ENCODE measurements around the gene MUC5B. TPM values are rescaled to one million over a fixed set of nuclear protein-coding genes. Genes with fewer than 3 reads are reported as not detected.

MUC5B gene
- total RNA-seq, 1 donor from 2014 or later = not detected

- H3K9me3 Mint-ChIP-seq = no peaks in the 10 kb centered on the region
- H3K4me1 Mint-ChIP-seq = no peaks in the 10 kb centered on the region
- no peak for DNase-seq (ENCODE audit: low spot score in 2 of 2, unreplicated experiment in 2 of 2)
- no peak for TF ChIP-seq CTCF (IDR thresholded peaks at IDR 0.05; ENCODE audit: unreplicated experiment)
- peaks cover 19% of the 10 kb centered on the region for H3K36me3 Mint-ChIP-seq
- H3K27me3 Mint-ChIP-seq (ENCODE audit: low read depth) = no peaks in the 10 kb centered on the region
- H3K27ac Mint-ChIP-seq = no peak overlapping the region
- no peak overlapping the region for H3K4me3 Mint-ChIP-seq
Observed at GRCh38 chr11:1276041-1276790, 53.4 kb downstream of the MUC5B start.

- no peaks in the 10 kb centered on the region for H3K9me3 Mint-ChIP-seq
- H3K27me3 Mint-ChIP-seq (ENCODE audit: low read depth) = no peaks in the 10 kb centered on the region
- peaks cover 19% of the 10 kb centered on the region for H3K36me3 Mint-ChIP-seq
- no peak for DNase-seq (ENCODE audit: low spot score in 2 of 2, unreplicated experiment in 2 of 2)
- H3K27ac Mint-ChIP-seq = no peak overlapping the region
- no peak for TF ChIP-seq CTCF (IDR thresholded peaks at IDR 0.05; ENCODE audit: unreplicated experiment)
- H3K4me3 Mint-ChIP-seq = no peak overlapping the region
- H3K4me1 Mint-ChIP-seq = no peaks in the 10 kb centered on the region
Observed at GRCh38 chr11:1276866-1277615, 54.2 kb downstream of the MUC5B start.

- no peaks in the 10 kb centered on the region for H3K4me1 Mint-ChIP-seq
- no peak for TF ChIP-seq CTCF (IDR thresholded peaks at IDR 0.05; ENCODE audit: unreplicated experiment)
- DNase-seq (ENCODE audit: low spot score in 2 of 2, unreplicated experiment in 2 of 2) = no peak
- H3K27me3 Mint-ChIP-seq (ENCODE audit: low read depth) = no peaks in the 10 kb centered on the region
- no peak overlapping the region for H3K27ac Mint-ChIP-seq
- H3K9me3 Mint-ChIP-seq = no peaks in the 10 kb centered on the region
- no peak overlapping the region for H3K4me3 Mint-ChIP-seq
- H3K36me3 Mint-ChIP-seq = peaks cover 15% of the 10 kb centered on the region
Observed at GRCh38 chr11:1277936-1278512, 55.2 kb downstream of the MUC5B start.

GRCh38 chr11:1278766-1279673, 56.2 kb downstream of the MUC5B start:
- Mint-ChIP-seq H3K9me3 (no peaks in the 10 kb centered on the region), H3K27me3 (ENCODE audit: low read depth) (no peaks in the 10 kb centered on the region), H3K36me3 (peaks cover 15% of the 10 kb centered on the region), H3K27ac (no peak overlapping the region), H3K4me3 (no peak overlapping the region), H3K4me1 (no peaks in the 10 kb centered on the region)
- DNase-seq (ENCODE audit: low spot score in 2 of 2, unreplicated experiment in 2 of 2) = no peak
- TF ChIP-seq CTCF (IDR thresholded peaks at IDR 0.05; ENCODE audit: unreplicated experiment) = no peak

GRCh38 chr11:1279674-1280055, 56.8 kb downstream of the MUC5B start:
- H3K27me3 Mint-ChIP-seq (ENCODE audit: low read depth) = no peaks in the 10 kb centered on the region
- H3K9me3 Mint-ChIP-seq = no peaks in the 10 kb centered on the region
- TF ChIP-seq CTCF (IDR thresholded peaks at IDR 0.05; ENCODE audit: unreplicated experiment) = no peak
- H3K36me3 Mint-ChIP-seq = peaks cover 15% of the 10 kb centered on the region
- no peak for DNase-seq (ENCODE audit: low spot score in 2 of 2, unreplicated experiment in 2 of 2)
- no peaks in the 10 kb centered on the region for H3K4me1 Mint-ChIP-seq
- no peak overlapping the region for H3K4me3 Mint-ChIP-seq
- no peak overlapping the region for H3K27ac Mint-ChIP-seq

Data from mesothelial cell of epicardium (in vitro differentiated cells).